Stimulated activated CD8-positive, alpha-beta memory T cell treated with anti-CD3 and anti-CD28 coated beads, Interleukin-4, amount 100 ng/mL, for 4 hours (primary cell): Measurements from ENCODE around the gene AQP5.

Experiments used
- DNase-seq, 2 donors: peaks; one replicate each; pipeline ENCODE4 v3.0.0-alpha.2; 2020; ENCODE audit warnings: low read depth in 2 of 2, low spot score in 1 of 2

Gene AQP5

GRCh38 chr12:49950273-49951251, 11.1 kb upstream of the AQP5 start, which contains the start of gene AQP2:
Gene AQP2, plus strand, starts transcription at chr12:49950737. Its CDS starts 94 bp downstream, at chr12:49950831.
- no peak for DNase-seq

DNA sequence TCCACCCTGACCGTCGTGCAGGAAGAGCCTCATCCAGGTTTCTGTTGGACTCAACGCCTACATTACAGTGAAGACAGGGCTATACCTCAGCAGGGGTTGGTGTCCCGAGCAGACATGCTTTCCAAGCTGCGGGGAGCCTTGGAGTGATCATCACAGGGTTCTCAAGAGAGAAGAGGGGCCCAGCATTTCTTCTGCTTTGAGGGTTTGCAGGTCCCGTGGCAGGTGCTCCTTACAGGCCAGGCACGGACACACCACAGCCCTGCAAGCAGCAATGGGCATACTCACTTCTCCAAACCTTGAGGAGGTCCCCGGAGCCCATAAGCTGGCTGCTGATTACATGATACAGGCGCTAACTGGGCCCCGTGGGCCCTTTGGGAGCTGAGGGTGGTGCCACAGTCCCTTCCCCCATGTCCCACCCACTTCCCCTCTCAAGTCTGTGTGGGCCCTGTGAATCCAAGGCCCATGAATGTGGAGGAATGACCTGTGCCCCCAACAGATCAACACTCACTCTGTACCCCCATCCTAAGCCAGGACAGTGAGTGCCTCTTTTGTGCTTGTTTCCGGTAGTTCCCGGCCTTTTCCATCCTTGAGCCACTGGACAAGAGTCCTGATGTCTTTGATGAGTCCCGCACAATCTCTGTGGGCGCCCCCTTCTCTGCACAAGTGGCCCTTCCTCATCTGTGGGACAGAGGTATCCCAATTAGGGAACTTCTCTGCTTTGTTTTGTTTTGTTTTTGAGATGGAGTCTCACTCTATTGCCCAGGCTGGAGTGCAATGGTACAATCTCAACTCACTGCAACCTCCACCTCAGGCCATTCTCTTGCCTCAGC, 10.0 kb upstream of the AQP5 start:
- DNase-seq: no peak

DNA sequence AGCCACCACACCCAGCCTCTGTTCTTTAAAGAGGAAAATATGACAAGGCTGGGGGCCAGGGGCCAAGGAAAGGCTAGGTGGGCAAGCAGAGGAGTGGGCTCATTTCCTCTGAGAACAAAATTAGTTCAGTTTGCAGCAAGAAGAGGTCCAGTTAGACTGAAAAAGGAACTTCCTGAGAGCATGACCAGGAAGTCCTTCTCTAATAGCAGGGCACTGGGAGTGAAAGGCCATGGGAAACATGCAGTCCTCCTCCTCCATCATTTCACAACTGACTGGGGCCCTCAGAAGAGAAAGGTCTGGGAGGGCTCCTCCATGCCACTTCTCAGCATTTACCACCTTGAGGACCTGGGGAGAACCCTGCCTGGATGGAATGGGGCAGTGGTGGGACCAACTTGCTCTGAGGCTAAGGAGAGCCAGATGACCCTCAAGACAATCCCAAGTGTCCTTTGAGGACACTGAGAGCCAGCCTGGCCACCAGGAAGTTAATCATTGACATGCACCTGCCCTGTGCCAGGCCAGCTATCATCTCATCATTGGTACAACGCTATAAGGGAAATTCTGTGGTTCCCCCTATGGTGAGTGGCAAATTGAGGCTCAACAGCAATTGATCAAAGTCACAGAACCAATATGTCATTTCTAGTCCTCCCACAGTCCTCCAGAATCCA, 9.1 kb upstream of the AQP5 start:
- DNase-seq: no peak

GRCh38 chr12:49953151-49953550, 8.5 kb upstream of the AQP5 start:
- no peak for DNase-seq

DNA sequence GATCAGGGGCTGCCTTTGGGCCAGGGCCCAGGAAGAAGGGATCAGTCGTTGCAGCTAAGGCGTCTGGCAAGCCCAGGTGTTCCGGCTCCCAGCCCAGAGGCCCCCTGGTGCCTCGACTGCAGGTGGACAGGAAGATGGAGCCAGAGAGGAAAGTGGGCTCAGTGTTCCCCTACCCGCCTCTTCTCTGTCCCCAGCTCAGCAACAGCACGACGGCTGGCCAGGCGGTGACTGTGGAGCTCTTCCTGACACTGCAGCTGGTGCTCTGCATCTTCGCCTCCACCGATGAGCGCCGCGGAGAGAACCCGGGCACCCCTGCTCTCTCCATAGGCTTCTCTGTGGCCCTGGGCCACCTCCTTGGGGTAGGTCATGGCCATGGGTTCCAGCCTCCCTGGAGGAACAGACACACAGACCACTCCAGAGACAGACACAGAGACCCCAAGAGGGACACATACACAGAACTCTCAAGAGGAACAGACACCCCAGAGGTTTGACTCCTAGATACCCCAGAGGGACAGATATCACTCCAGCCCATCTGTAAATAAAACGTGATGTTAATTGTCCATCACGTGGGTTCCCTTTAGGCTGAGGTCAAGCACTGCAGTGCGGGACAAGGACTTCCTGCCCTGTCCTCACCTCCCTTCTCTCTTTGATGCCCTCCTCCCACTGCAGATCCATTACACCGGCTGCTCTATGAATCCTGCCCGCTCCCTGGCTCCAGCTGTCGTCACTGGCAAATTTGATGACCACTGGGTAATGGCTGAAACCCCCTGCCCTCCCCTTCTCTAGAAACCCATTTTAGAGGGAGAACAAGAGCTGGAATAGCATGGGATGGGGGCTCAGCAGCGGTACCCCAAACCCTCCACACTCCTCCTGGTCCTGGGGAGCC, 7.5 kb upstream of the AQP5 start:
- no peak for DNase-seq

DNA sequence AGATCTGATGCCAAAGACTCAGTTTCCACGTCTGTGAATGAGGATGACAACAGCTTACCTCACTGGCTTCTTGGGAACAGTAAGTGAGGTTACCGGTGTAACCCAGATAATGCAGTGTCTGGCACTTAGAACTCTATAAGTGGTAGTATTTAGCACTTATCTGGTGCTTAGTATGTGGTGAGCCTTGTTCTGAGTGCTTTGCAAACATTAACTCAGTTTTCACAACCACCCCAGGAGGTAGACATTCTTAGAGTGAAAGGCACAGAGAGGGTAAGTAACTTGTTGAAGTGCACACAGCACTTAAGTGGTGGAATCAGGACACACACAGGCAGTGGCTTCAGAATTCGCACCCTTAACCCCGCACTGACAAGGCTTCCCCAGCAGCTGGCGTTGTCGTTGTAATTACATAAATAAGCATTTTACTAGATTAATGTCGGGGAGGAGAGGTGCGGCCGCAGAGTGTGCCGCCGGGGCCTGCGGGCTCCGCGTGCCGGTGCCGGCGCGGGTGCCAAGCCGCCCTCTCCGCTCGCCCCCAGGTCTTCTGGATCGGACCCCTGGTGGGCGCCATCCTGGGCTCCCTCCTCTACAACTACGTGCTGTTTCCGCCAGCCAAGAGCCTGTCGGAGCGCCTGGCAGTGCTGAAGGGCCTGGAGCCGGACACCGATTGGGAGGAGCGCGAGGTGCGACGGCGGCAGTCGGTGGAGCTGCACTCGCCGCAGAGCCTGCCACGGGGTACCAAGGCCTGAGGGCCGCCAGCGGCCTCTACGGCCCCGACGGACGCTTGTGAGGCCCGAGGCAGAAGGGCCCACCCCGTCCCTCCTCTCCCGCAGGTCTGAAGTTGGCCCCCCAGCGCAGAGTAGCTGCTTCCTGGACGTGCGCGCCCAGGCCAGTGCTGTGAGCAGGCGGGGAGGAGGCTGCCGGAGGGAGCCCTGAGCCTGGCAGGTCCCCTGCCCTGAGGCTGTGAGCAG, 6.5 kb upstream of the AQP5 start:
- DNase-seq: no peak

GRCh38 chr12:49955899-49956662, 5.6 kb upstream of the AQP5 start:
- DNase-seq: no peak

DNA sequence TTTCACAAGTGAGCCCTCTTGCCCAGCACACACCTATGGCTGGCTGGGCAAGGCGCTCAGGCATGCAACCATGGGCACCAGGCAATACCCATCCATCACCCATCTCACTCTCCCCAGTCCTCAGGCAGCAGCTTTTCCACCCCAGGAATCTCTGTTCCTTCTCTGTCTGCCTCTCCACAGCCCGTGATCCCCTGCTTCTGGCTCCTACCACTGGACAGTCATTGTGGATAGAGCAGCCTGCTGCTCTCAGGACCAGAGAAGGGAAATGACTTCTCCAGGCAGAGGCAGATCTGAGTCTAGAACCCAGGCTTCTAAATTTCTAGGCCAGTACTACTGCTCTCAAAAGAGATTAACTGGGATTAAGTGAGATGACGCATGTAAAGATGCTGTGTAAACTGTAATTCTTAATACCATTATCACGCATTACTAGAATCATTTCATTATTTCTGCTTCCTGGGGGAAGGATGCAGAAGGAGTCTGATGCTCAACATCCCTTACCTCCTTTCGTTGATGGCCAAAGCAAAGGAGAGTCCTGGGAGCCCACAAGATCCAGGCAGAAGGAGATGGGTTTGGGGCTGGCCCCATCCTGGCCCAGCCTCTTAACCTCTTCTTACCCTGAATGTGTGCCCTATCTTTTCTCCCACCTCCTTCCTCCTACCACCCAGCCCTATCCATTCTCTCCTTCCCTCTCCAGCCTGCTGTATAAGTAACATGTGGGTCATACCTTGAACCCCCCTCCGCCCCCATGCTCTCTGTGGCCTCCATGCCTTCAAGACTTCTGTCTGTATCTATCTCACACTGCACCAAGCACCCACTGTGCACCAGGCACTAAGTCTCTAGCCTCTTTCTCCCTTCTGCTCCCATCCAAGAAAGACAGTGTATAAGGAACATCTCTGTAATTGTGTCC, 4.8 kb upstream of the AQP5 start:
- DNase-seq: no peak

- DNase-seq: no peak
Measured at GRCh38 chr12:49957570-49957967, 4.1 kb upstream of the AQP5 start.

DNA sequence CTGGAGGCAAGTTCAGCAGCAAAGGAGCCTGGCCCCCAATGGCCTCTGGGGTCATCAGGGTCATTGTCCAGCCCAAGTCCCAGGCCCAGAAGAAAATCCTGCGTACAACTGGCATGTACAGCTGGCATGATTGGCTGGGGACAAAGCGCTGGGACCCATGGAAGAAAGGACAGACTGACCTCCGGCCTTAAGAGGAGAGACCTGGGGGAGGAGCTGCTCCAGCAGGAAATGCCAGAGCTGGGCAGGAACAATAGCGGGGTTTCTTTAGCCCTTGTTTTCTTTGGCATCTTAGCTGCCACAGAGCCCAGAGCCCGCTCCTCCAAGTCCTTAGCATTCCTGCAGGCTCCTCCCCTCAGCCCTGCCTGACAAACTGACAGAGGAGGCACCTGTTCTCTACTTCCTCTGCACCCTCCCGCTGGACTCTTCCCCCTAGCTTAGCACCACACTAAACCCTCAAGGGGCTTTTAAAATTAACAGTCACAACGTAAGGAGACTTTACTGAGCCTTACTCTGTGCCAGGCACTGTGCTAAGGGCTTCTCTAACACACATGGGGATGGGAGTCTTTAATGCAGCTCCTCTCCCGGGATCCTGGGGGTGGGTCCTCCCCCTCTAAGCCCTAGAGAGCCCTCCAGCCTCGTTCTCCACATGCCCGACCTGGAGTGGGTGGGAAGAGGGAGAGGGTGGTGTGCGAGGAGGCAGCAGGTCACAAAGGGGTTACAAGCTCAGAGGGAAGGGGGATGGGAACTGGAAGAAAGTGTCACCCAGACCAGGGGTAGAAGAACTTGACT, 1.8 kb upstream of the AQP5 start:
- no peak for DNase-seq

- DNase-seq: no peak
Measured at GRCh38 chr12:49960474-49961110, 1.1 kb upstream of the AQP5 start.

DNA sequence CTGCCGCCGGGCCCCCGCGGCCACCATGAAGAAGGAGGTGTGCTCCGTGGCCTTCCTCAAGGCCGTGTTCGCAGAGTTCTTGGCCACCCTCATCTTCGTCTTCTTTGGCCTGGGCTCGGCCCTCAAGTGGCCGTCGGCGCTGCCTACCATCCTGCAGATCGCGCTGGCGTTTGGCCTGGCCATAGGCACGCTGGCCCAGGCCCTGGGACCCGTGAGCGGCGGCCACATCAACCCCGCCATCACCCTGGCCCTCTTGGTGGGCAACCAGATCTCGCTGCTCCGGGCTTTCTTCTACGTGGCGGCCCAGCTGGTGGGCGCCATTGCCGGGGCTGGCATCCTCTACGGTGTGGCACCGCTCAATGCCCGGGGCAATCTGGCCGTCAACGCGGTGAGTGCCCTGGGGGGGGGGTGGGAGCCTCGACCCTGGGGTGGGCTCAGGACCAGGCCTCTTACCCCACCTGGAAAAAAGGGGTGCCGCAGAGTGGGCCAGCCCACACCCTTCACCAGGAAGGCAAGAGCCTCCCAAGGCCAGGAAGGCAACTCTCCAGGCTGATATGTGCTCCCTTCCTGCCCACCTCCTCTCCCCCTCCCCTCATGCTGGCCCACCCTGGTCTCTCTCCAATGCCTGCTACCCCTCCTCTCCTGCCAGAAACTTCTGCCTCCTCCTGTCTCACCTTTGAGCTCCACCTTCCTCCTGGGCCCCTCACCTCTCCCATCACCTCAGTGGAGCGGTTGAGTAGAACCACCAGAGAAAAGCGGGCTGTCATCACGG, 507 bp downstream of the AQP5 start:
- DNase-seq: no peak

- DNase-seq: no peak
Measured at GRCh38 chr12:49962861-49963765, 1.4 kb downstream of the AQP5 start.
